BE2C (cell line): ENCODE data around the gene COL28A1.
"Not testable (repeated sequence)": the region's sequence is repeated elsewhere in the genome, so short reads cannot be mapped to it uniquely, and the experiment has no call there.

Source experiments
- DNase-seq: peaks from one replicate; pipeline ENCODE4 v3.0.0-alpha.2; 2020
- H3K27me3 ChIP-seq: fragments of 250-450 bp; sonication (Bioruptor Pico); 2 replicates; pipeline ENCODE4 v1.5.1; 2020; ENCODE audit warnings: mild to moderate bottlenecking
- H3K36me3 ChIP-seq: fragments of 250-450 bp; sonication (Bioruptor Pico); 2 replicates; pipeline ENCODE4 v1.5.1; 2020; ENCODE audit warnings: mild to moderate bottlenecking
- H3K4me1 ChIP-seq: fragments of 250-450 bp; sonication (Bioruptor Pico); 2 replicates; pipeline ENCODE4 v1.5.1; 2020
- H3K4me3 ChIP-seq: 2 replicates; pipeline ENCODE4 v1.5.1; 2011; ENCODE audit warnings: low read depth, low read length
- H3K9me3 ChIP-seq: fragments of 250-450 bp; sonication (Bioruptor Pico); 2 replicates; pipeline ENCODE4 v1.5.1; 2020
- TF ChIP-seq, protein P1 (sequence below): IDR thresholded peaks from 2 replicates; pipeline ENCODE4 v1.5.1; 2012; ENCODE audit warnings: mild to moderate bottlenecking, low read depth, low read length

COL28A1 gene

DNA sequence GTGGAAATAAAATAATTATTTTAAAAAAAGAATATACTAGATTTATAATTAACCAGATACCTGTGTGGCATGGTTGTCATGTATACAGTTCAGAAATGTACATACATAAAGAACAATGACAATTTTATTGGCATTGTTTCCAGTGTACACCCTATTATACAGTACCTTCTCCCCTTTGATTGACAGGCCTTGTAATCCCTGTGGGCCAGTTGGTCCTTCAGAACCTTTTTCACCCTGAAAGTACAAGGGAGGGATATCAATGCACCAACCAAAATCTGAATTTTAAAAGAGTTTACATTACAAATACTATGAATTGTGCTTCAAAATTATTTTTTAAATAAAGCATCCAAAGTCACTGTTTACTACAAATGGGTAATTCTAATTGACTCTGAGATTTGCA is 61.2 kb downstream of the COL28A1 start:
- no peak for DNase-seq
- Histone ChIP-seq H3K4me3 (no peak overlapping the region), H3K27me3 (no peaks in the 10 kb centered on the region), H3K36me3 (no peaks in the 10 kb centered on the region), H3K9me3 (no peaks in the 10 kb centered on the region; the same call in 1 of the 2 replicates), H3K4me1 (no peaks in the 10 kb centered on the region)
- TF ChIP-seq, protein P1, sequence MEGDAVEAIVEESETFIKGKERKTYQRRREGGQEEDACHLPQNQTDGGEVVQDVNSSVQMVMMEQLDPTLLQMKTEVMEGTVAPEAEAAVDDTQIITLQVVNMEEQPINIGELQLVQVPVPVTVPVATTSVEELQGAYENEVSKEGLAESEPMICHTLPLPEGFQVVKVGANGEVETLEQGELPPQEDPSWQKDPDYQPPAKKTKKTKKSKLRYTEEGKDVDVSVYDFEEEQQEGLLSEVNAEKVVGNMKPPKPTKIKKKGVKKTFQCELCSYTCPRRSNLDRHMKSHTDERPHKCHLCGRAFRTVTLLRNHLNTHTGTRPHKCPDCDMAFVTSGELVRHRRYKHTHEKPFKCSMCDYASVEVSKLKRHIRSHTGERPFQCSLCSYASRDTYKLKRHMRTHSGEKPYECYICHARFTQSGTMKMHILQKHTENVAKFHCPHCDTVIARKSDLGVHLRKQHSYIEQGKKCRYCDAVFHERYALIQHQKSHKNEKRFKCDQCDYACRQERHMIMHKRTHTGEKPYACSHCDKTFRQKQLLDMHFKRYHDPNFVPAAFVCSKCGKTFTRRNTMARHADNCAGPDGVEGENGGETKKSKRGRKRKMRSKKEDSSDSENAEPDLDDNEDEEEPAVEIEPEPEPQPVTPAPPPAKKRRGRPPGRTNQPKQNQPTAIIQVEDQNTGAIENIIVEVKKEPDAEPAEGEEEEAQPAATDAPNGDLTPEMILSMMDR = no peak

DNA sequence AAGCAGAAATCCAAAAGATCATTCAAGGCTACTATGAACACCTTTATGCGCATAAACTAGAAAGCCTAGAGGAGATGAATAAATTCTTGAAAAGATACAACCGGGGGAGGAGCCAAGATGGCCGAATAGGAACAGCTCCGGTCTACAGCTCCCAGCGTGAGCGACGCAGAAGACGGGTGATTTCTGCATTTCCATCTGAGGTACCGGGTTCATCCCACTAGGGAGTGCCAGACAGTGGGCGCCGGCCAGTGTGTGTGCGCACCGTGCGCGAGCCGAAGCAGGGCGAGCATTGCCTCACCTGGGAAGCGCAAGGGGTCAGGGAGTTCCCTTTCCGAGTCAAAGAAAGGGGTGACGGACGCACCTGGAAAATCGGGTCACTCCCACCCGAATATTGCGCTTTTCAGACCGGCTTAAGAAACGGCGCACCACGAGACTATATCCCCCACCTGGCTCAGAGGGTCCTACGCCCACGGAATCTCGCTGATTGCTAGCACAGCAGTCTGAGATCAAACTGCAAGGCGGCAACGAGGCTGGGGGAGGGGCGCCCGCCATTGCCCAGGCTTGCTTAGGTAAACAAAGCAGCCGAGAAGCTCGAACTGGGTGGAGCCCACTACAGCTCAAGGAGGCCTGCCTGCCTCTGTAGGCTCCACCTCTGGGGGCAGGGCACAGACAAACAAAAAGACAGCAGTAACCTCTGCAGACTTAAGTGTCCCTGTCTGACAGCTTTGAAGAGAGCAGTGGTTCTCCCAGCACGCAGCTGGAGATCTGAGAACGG is 70.5 kb downstream of the COL28A1 start:
- H3K36me3 ChIP-seq, H3K4me1 ChIP-seq, H3K27me3 ChIP-seq, H3K9me3 ChIP-seq, H3K4me3 ChIP-seq, DNase-seq: not testable (repeated sequence)

DNA sequence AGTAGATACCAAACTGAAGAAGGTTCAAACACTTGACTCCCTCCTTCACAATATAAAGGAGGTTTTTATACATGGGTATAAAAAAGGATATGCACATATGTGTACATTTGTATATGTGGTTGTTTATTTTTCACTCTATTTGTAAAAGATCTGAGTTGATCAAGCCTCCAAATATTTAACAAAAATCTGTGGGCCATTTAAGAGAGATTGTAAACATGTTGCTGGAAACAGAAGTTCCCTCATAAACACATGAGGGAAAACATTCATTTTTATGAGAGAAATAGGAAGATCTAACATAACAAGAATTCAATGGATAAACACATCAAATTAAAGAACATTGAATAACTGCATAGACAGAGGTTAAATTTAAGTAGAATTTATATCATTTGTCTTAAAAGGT is 81.7 kb downstream of the COL28A1 start:
- Histone ChIP-seq H3K27me3 (no peaks in the 10 kb centered on the region), H3K36me3 (no peaks in the 10 kb centered on the region), H3K9me3 (no peaks in the 10 kb centered on the region), H3K4me3 (no peak overlapping the region), H3K4me1 (no peaks in the 10 kb centered on the region)
- TF ChIP-seq, protein P1 = no peak
- no peak for DNase-seq

DNA sequence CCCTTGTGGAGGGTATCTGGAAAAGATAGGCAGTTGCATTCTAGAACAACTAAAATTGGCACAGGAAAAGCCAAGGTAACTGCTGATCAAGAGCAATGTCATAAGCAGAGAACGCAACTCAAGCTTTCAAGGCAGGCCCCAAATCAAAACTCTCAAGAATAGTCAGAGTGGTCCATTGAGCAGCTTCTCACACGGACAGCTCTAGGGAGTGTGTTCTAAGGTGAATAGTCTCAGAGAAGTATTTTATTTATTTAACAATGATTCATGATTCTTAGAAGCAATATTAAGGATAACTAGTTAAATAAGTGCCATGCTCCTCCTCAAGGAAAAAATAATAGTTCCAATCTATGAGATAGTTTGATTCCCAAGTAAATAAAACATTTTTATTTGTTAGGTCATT is 83.0 kb downstream of the COL28A1 start:
- no peak for DNase-seq
- Histone ChIP-seq H3K27me3 (no peaks in the 10 kb centered on the region), H3K9me3 (no peaks in the 10 kb centered on the region), H3K36me3 (no peaks in the 10 kb centered on the region), H3K4me3 (no peak overlapping the region), H3K4me1 (no peaks in the 10 kb centered on the region)
- TF ChIP-seq, protein P1 = no peak

DNA sequence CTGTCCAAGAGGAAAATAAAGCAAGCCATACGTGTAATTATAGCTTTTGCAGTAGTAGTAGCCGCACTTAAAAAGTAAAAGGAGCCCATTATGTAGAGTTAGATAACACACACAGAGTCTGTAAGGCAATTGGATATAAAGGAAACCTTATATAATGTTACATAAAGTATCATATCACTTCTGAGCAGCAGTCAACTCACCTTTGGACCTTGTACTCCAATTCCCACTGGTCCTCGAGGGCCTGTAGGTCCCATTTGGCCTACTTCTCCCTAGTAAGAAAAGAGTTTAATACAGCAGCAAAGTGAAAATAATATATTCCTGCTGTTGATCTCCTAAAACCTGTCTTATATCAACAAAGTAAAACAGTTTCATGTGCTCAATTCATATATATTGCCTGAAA is 83.6 kb downstream of the COL28A1 start:
- Histone ChIP-seq H3K4me3 (no peak overlapping the region), H3K36me3 (no peaks in the 10 kb centered on the region), H3K4me1 (no peaks in the 10 kb centered on the region), H3K27me3 (no peaks in the 10 kb centered on the region), H3K9me3 (no peaks in the 10 kb centered on the region)
- DNase-seq = no peak
- TF ChIP-seq, protein P1 = no peak

DNA sequence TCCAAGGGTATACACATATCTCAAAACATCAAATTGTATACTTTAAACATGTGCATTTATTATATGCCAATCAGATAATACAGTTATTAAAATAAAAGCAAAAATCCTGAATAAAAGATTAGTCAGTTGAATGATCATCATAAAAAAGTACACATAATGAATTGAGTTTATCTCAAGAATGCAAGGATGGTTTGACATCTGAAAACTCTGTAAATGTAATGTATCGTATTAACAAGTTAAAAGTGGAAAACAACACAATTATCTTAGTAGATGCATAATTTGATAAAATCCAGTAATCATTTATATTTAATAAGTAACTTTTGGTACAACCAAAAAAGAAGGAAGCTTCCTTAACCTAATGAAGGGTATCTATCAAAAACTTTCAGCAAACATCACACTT is 86.6 kb downstream of the COL28A1 start:
- TF ChIP-seq, protein P1 = no peak
- no peaks in the 10 kb centered on the region for H3K4me1 ChIP-seq
- H3K27me3 ChIP-seq = no peaks in the 10 kb centered on the region
- no peaks in the 10 kb centered on the region for H3K36me3 ChIP-seq
- no peak for DNase-seq
- H3K9me3 ChIP-seq = no peaks in the 10 kb centered on the region
- H3K4me3 ChIP-seq = no peak overlapping the region
